ENCODE data around the gene STRIP2. TPM values are rescaled to one million over a fixed set of nuclear protein-coding genes. Genes with fewer than 3 reads are reported as not detected.
"Not testable (repeated sequence)": the region's sequence is repeated elsewhere in the genome, so short reads cannot be mapped to it uniquely, and the experiment has no call there.

Gene STRIP2
- total RNA-seq, 1 experiment from 2014 or later: 7.5 TPM

DNA sequence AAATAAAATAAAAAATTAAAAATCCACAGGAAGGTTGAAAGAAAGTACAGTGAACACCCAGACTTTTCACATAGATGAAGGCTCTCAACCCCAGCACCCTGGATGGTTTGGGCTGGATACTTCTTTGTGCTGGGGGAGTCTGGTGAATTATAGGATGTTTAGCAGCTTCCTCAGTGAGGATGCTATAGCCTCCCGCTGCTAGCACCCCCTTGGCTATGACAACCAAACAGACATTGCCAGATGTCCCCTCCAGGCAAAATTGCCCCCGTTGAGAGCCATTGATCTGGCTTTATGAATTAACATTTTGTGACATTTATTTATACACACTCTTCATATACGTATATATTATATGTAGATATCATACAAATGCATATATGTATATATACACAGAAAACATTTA is 89.7 kb downstream of the STRIP2 start:
- H3K4me1 ChIP-seq (replicated peaks): no peaks in the 10 kb centered on the region
- DNase-seq (ENCODE audit: low read depth in 1 of 2, low spot score in 2 of 2): no peak
- no peaks in the 10 kb centered on the region for H3K36me3 ChIP-seq
- no peaks in the 10 kb centered on the region; the same call in 1 of the 2 replicates for H3K27me3 ChIP-seq (replicated peaks)
- no peak overlapping the region for H3K4me3 ChIP-seq
- no peak overlapping the region for H3K27ac ChIP-seq
- no peaks in the 10 kb centered on the region for H3K9me3 ChIP-seq (replicated peaks)

DNA sequence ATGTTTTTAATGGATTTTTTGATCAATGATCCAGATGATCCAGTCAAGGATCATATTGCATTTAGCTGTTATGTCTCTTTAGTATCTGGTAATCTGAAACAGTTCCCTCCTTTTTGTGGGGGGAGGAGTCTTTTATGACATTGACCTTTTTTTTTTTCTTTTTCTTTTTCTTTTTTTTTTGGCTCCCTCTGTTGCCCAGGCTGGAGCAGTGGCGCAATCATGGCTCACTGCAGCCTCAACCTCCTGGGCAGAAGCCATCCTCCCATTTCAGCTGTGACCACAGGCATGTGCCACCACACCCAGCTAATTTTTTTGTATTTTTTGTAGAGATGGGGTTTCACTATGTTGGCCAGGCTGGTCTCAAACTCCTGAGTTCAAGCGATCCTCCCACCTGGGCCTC is 90.2 kb downstream of the STRIP2 start:
- H3K36me3 ChIP-seq; H3K4me1 ChIP-seq (replicated peaks); H3K27ac ChIP-seq; H3K27me3 ChIP-seq (replicated peaks); H3K4me3 ChIP-seq; H3K9me3 ChIP-seq (replicated peaks): not testable (repeated sequence)
- peak in 1 of 2 experiments; percentile 32 for DNase-seq (ENCODE audit: low read depth in 1 of 2, low spot score in 2 of 2)

DNA sequence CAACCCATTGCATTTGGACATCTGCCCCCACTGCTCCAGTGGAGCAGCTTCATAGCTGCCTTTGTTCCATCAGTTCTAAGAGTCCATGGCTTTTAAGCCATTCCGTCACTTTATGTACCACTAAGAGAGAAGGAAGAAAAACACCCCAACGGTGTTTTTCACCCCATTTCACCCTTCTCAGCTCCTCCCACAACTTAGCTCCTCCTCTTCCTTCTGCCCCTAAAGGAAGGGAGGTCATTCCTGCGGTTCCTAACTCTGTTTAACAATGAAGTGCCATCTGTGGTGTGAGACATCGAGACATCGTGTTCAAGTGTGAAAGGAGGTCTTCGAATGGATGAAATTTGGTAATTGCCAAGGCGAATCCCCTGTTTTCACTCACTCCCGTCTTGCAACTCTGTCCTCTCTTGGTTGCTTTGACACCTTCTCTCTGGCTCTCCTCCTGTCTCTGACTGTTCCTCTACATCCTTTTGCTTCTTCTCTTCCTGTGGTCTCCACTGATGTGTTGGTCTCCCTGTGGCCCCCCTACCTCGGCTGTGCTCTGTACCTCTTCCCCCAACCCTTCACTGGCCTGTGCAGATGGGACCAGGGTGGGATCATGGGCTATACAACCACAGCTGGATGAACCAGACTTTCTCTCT is 91.1 kb downstream of the STRIP2 start:
- no peaks in the 10 kb centered on the region for H3K36me3 ChIP-seq
- H3K4me3 ChIP-seq: no peak overlapping the region
- no peaks in the 10 kb centered on the region for H3K4me1 ChIP-seq (replicated peaks)
- no peak overlapping the region for H3K27ac ChIP-seq
- no peaks in the 10 kb centered on the region; the same call in 1 of the 2 replicates for H3K27me3 ChIP-seq (replicated peaks)
- H3K9me3 ChIP-seq (replicated peaks): no peaks in the 10 kb centered on the region
- no peak for DNase-seq (ENCODE audit: low read depth in 1 of 2, low spot score in 2 of 2)

DNA sequence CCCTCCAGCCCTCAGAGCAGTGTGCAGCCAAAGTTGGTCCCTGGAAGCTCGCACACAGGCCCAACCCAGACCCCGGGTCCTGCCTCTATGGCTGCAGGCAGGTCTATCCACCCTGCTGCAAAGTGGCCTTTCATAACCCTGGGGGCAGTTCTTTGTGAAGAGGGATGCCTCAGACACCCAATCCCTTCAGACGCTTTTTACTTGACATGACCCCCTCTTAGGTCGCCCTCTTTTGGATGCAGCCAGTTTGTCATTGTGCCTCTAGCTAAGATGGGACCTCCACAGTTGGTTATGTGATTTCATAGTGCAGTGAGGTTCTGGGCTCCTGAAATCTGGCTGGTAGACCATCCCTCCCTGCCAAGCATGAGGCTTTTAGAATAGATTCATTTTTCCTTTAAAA is 95.4 kb downstream of the STRIP2 start:
- Histone ChIP-seq H3K27me3 (replicated peaks) (no peaks in the 10 kb centered on the region), H3K4me3 (no peak overlapping the region), H3K4me1 (replicated peaks) (peaks cover 7% of the 10 kb centered on the region), H3K9me3 (replicated peaks) (no peaks in the 10 kb centered on the region), H3K36me3 (no peaks in the 10 kb centered on the region), H3K27ac (no peak overlapping the region)
- no peak for DNase-seq (ENCODE audit: low read depth in 1 of 2, low spot score in 2 of 2)

DNA sequence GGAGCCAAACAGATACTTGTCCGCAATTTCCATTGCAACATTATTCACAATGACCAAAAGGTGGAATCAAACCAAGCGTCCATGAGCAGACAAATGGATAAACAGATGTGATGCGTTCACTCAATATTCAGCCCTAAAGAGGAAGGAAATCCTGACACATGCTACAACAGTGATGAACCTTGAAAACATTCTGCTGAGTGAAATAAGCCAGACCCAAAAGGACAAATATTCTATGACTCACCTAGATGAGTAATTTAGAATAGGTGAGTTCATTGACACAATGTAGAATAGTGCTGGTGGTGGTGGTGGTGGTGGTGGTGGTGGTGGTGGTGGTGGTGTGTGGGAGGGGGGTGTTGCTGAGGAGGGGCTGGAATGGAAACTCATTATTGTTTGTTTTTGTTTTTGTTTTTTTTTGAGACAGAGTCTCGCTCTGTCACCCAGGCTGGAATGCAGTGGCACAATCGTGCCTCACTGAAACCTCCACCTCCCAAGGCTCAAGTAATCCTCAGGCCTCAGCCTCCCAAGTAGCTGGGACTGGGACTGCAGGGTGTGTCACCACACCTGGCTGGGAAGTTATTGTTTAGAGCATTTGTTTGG is 96.7 kb downstream of the STRIP2 start:
- peak in 1 of 2 experiments; percentile 32 for DNase-seq (ENCODE audit: low read depth in 1 of 2, low spot score in 2 of 2)
- H3K27ac ChIP-seq: 0 out of 2 replicates have a peak overlapping the region, but pooled peaks have one; percentile 29

DNA sequence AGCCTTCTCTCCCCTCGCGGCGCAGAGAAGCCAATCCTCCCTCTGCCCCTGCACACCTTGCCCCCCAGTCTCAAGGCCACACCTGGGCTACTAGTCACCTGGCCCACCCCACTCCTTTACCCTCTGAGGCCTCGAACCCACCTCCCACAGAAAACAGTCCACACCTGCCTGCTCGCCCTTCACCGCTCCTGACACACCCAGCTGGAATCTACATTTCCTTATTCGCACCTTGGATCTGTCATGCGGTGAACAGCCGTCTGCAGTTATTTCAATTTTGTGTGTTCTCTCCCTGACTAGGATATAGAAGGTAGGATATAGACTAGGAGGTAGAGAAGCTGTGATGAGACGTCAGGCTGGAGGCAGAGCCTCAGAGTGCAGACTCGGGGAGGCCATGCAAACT is 97.5 kb downstream of the STRIP2 start:
- Histone ChIP-seq H3K4me3 (no peak overlapping the region), H3K27ac (no peak overlapping the region), H3K4me1 (replicated peaks) (peaks cover 7% of the 10 kb centered on the region), H3K27me3 (replicated peaks) (no peaks in the 10 kb centered on the region), H3K9me3 (replicated peaks) (no peaks in the 10 kb centered on the region), H3K36me3 (no peaks in the 10 kb centered on the region)
- DNase-seq (ENCODE audit: low read depth in 1 of 2, low spot score in 2 of 2): no peak

More for the DNA sequence above, 96.7 kb downstream of the STRIP2 start:
- peaks cover 7% of the 10 kb centered on the region for H3K4me1 ChIP-seq (replicated peaks)
- H3K9me3 ChIP-seq (replicated peaks): no peaks in the 10 kb centered on the region
- H3K27me3 ChIP-seq (replicated peaks): no peaks in the 10 kb centered on the region
- no peaks in the 10 kb centered on the region for H3K36me3 ChIP-seq
- no peak overlapping the region for H3K4me3 ChIP-seq

DNA sequence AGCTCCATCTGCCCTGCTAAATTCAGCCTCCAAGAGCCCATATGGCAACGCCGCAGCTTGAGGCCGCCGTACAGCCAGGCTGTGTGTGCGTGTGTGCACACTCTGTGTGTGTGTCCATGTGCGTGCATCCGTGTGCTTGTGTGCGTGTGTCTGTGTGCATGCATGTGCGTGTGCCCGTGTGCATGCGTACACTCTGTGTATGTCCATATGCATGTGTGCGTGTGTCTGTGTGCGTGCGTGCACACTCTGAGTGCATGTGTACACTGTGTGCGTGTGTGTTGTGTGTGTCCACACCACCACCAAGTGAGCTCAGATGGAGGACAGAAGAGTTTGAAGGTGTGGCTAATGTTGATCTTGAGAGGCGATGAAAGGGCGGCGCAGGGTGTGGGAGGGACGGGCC is 98.1 kb downstream of the STRIP2 start:
- Histone ChIP-seq H3K9me3 (replicated peaks) (no peaks in the 10 kb centered on the region), H3K4me3 (no peak overlapping the region), H3K4me1 (replicated peaks) (peaks cover 7% of the 10 kb centered on the region), H3K27ac (no peak overlapping the region), H3K36me3 (no peaks in the 10 kb centered on the region), H3K27me3 (replicated peaks) (no peaks in the 10 kb centered on the region)
- DNase-seq (ENCODE audit: low read depth in 1 of 2, low spot score in 2 of 2): no peak

DNA sequence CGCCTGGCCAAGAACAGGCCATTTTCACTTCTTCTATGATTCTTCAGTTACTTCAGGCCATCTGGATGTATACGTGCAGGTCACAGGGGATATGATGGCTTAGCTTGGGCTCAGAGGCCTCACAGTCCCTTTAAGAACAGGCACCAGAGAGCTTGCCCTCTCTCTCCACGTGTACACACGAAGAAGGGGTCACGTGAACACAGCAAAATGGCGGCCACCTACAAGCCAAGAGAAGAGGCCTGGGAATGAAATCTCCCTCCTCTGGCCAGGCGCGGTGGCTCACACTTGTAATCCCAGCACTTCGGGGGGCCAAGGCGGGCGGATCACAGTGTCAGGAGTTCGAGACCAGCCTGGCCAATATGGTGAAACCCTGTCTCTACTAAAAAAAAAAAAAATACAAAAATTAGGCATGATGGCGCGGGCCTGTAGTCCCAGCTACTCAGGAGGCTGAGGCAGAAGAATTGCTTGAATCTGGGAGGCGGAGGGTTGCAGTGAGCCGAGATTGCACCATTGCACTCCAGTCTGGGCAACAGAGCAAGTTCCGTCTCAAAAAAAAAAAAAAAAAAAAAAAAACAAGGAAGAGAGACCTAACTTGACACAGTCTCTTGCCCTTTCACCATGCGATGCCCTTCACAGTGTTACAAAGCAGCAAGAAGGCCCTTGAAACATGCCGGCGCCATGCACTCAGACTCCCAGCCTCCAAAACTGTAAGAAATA is 100.5 kb downstream of the STRIP2 start:
- not testable (repeated sequence) for H3K4me3 ChIP-seq; H3K9me3 ChIP-seq (replicated peaks); DNase-seq (ENCODE audit: low read depth in 1 of 2, low spot score in 2 of 2); H3K4me1 ChIP-seq (replicated peaks); H3K27ac ChIP-seq; H3K27me3 ChIP-seq (replicated peaks); H3K36me3 ChIP-seq

DNA sequence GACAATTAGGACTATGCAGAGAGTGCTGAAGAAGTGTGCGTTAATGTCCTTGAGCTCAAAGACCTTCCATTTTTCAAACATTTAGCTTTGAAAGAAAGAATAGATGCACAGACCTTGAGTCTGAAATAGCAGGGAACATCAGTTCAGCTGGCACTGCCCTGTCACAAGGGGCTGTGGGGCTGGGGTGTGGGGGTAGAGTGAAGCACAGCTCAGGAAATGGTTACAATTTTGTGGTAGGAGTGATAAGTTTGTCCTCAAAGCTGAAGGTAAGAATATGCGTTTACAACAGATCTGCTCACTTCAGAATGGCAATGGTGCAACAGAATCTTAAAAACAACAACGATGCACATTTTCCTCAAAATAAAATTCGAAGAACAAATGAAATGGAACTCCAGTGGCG is 101.7 kb downstream of the STRIP2 start:
- Histone ChIP-seq H3K27me3 (replicated peaks) (no peaks in the 10 kb centered on the region), H3K9me3 (replicated peaks) (no peaks in the 10 kb centered on the region), H3K4me3 (no peak overlapping the region), H3K27ac (no peak overlapping the region), H3K36me3 (no peaks in the 10 kb centered on the region), H3K4me1 (replicated peaks) (peaks cover 3% of the 10 kb centered on the region; the same call in 1 of the 2 replicates)
- no peak for DNase-seq (ENCODE audit: low read depth in 1 of 2, low spot score in 2 of 2)

DNA sequence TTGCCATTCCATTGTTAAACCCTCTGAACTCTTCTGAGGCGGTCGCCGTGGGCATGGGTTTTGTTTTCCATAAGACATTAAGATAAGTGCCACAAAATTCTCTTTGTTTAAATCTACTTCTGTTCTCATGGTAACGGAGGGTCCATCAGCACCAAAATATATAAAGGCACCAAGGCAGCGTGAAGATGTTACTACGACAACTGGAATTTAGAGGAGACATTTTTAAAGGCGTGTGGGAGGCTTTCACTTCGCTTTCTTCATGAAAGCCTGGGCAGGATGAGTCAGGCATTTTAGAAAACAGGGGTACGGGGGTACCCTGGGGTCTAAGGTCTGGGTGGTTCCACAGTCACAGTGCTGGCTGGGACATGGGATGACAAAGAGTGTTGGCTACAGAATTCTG is 102.1 kb downstream of the STRIP2 start:
- Histone ChIP-seq H3K27ac (no peak overlapping the region), H3K27me3 (replicated peaks) (no peaks in the 10 kb centered on the region), H3K9me3 (replicated peaks) (no peaks in the 10 kb centered on the region), H3K4me3 (no peak overlapping the region), H3K36me3 (no peaks in the 10 kb centered on the region), H3K4me1 (replicated peaks) (no peaks in the 10 kb centered on the region; the same call in 1 of the 2 replicates)
- DNase-seq (ENCODE audit: low read depth in 1 of 2, low spot score in 2 of 2): no peak

Other genes with a start within 250 kb of the STRIP2 start
- 11.5 and 14.3 TPM in 2 replicates for gene SMO, start 245.8 kb upstream of the STRIP2 start, total RNA-seq (2014; rRNA removed; shearing (Covaris generic))
- gene AHCYL2, start 209.4 kb upstream of the STRIP2 start, total RNA-seq (2014; rRNA removed; shearing (Covaris generic)): 6.6 and 10.3 TPM in 2 replicates
- 1.7 TPM in 1 of 2 replicates, not detected in the other for gene SMKR1, start 68.1 kb downstream of the STRIP2 start, total RNA-seq (2014; rRNA removed; shearing (Covaris generic))
- gene NRF1, start 177.3 kb downstream of the STRIP2 start, total RNA-seq (2014; rRNA removed; shearing (Covaris generic)): 6.7 and 20.9 TPM in 2 replicates

Measured in SJSA1 (cell line).